Measurements from ENCODE around the gene SPATA9.

SPATA9 gene

GRCh38 chr5:95613514-95613913, 69.3 kb downstream of the SPATA9 start:
- no peak for DNase-seq

GRCh38 chr5:95611396-95611795, 71.4 kb downstream of the SPATA9 start:
- DNase-seq = no peak

DNA sequence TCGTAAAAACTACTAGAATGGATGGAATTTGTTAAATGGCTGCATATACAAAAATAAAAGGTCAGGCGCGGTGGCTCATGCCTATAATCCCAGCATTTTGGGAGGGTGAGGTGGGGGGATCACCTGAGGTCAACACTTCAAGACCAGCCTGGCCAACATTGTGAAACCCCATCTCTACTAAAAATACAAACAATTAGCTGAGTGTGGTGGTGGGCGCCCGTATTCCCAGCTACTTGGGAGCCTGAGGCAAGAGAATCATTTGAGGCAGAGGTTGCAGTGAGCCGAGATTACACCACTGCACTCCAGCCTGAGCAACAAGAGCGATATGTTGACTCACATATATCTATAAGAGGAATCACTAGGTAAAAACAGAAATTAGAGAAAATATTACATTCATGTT, 72.2 kb downstream of the SPATA9 start:
- no peak for DNase-seq

GRCh38 chr5:95609711-95610110, 73.1 kb downstream of the SPATA9 start:
- no peak for DNase-seq

All from NCI-H2171 (cell line).